PC-9 (cell line): Measurements from ENCODE around the gene TSPAN31. TPM values are rescaled to one million over a fixed set of nuclear protein-coding genes. Genes with fewer than 3 reads are reported as not detected.
A peak's percentile ranks its signal among the peaks of the same experiment; 100 is the strongest.

Experiments used
- BruUV-seq: library from RNA; stranded (reverse); fragments of 400-500 nt; replicated peaks from 2 replicates; lab custom pipeline; 2021; lab: Mats Ljungman, UMichigan
- CTCF ChIA-PET: fragments of 300-600 bp; sonication (Branson Sonifier 250); formaldehyde crosslinking; loops from one replicate; lab custom pipeline; 2022; ENCODE audit warnings: antibody characterized with exemption; lab: Charles Lee
- POLR2A ChIA-PET: fragments of 300-600 bp; sonication (Branson Sonifier 250); formaldehyde crosslinking; loops from one replicate; lab custom pipeline; 2022; ENCODE audit warnings: antibody characterized with exemption; ENCODE audit not compliant: unreplicated experiment; lab: Charles Lee
- DNase-seq, 2 experiments: peaks; one replicate each; pipeline versions ENCODE4 v3.0.0 to v3.0.0-alpha.2; 2015 to 2022; ENCODE audit warnings: mixed read lengths in 1 of 2
- H2AFZ ChIP-seq: fragments of 200-600 bp; sonication (generic); 2 replicates; pipeline ENCODE4 v1.8.1; 2017; ENCODE audit warnings: antibody characterized with exemption
- H3F3A ChIP-seq: fragments of 200-600 bp; sonication (generic); 2 replicates; pipeline ENCODE4 v1.8.1; 2017; ENCODE audit warnings: antibody characterized with exemption, mild to moderate bottlenecking, low read depth; ENCODE audit not compliant: insufficient read depth
- H3K27ac ChIP-seq: fragments of 200-600 bp; sonication (generic); 2 replicates; pipeline ENCODE4 v1.6.1; 2016; ENCODE audit warnings: mixed run types
- H3K27me3 ChIP-seq: fragments of 200-600 bp; sonication (generic); 2 replicates; pipeline ENCODE4 v1.6.1; 2016; ENCODE audit warnings: low read depth, mixed run types; ENCODE audit not compliant: insufficient read depth
- H3K36me3 ChIP-seq: fragments of 200-600 bp; sonication (generic); 2 replicates; pipeline ENCODE4 v1.6.1; 2016; ENCODE audit warnings: low read depth, mixed run types
- H3K4me1 ChIP-seq: fragments of 200-600 bp; sonication (generic); replicated peaks from 2 replicates; pipeline ENCODE4 v1.6.1; 2016; ENCODE audit warnings: mixed run types; ENCODE audit not compliant: insufficient read depth
- H3K4me2 ChIP-seq: fragments of 200-600 bp; sonication (generic); 2 replicates; pipeline ENCODE4 v1.6.1; 2017; ENCODE audit warnings: mixed run types
- H3K4me3 ChIP-seq: fragments of 200-600 bp; sonication (generic); 2 replicates; pipeline ENCODE4 v1.6.1; 2016; ENCODE audit warnings: mixed run types
- H3K79me2 ChIP-seq: fragments of 200-600 bp; sonication (generic); 2 replicates; pipeline ENCODE4 v1.6.1; 2017; ENCODE audit warnings: low read depth, mixed run types
- H3K9me2 ChIP-seq: fragments of 200-600 bp; sonication (generic); 2 replicates; pipeline ENCODE4 v1.8.1; 2017; ENCODE audit warnings: mild to moderate bottlenecking; ENCODE audit not compliant: insufficient read depth
- H3K9me3 ChIP-seq: fragments of 200-600 bp; sonication (generic); 2 replicates; pipeline ENCODE4 v1.8.1; 2016; ENCODE audit warnings: low read depth; ENCODE audit not compliant: insufficient read depth
- H4K20me1 ChIP-seq: fragments of 200-600 bp; sonication (generic); 2 replicates; pipeline ENCODE4 v1.8.1; 2017; ENCODE audit not compliant: insufficient read depth
- EZH2 ChIP-seq: fragments of 200-600 bp; sonication (generic); IDR thresholded peaks from 2 replicates; pipeline ENCODE4 v1.8.0; 2017; ENCODE audit warnings: antibody characterized with exemption, low read depth
- intact Hi-C: fragments of 100-400 bp; cut with micrococcal nuclease; formaldehyde crosslinking; loops from one replicate; pipeline ENCODE4 v1.10.0; 2022; ENCODE audit not compliant: unreplicated experiment
- total RNA-seq: library from RNA; stranded (reverse); gene quantifications from 2 replicates; pipeline ENCODE4 v1.2.3, GENCODE V29; 2021
- TF ChIP-seq, protein P1 (sequence below): fragments of 200-600 bp; sonication (generic); conservative IDR thresholded peaks from 2 replicates; pipeline ENCODE4 v1.6.1; 2017; ENCODE audit warnings: mixed run types, antibody characterized with exemption, mild to moderate bottlenecking, moderate library complexity

The TSPAN31 gene
- total RNA-seq, 1 experiment from 2014 or later: 18.2 TPM

- Histone ChIP-seq H3K36me3 (no peaks in the 10 kb centered on the region), H3K27ac (no peak overlapping the region), H3K4me3 (peak overlapping the region; percentile 80; the same call in 1 of the 2 replicates), H3K4me2 (peak overlapping the region; percentile 78), H3F3A (no peaks in the 10 kb centered on the region), H3K9me3 (no peaks in the 10 kb centered on the region), H3K79me2 (no peaks in the 10 kb centered on the region), H3K9me2 (no peaks in the 10 kb centered on the region), H3K4me1 (no peaks in the 10 kb centered on the region), H2AFZ (peak overlapping the region; percentile 98; the same call in 1 of the 2 replicates), H3K27me3 (peaks cover 2% of the 10 kb centered on the region; the same call in 1 of the 2 replicates), H4K20me1 (no peaks in the 10 kb centered on the region)
- ChIA-PET CTCF (interaction anchor here (0.7 to 1.0 kb wide), 4 partner anchors 18 to 401 kb away, joined by 3 to 5 read pairs (median 4); no protein-coding TSS in a partner anchor), POLR2A (interaction anchor here (0.6 to 0.7 kb wide), 3 partner anchors 10 to 215 kb away, joined by 3 read pairs; partner anchors contain the start of gene ATP23)
- intact Hi-C loops: loop anchor here (2.0 to 10.0 kb wide), 2 partner anchors 19 to 131 kb away; partner anchors contain the start of genes PIP4K2C and TSPAN31
- DNase-seq: no peak
- no peak for TF ChIP-seq EZH2
- TF ChIP-seq, protein P1, sequence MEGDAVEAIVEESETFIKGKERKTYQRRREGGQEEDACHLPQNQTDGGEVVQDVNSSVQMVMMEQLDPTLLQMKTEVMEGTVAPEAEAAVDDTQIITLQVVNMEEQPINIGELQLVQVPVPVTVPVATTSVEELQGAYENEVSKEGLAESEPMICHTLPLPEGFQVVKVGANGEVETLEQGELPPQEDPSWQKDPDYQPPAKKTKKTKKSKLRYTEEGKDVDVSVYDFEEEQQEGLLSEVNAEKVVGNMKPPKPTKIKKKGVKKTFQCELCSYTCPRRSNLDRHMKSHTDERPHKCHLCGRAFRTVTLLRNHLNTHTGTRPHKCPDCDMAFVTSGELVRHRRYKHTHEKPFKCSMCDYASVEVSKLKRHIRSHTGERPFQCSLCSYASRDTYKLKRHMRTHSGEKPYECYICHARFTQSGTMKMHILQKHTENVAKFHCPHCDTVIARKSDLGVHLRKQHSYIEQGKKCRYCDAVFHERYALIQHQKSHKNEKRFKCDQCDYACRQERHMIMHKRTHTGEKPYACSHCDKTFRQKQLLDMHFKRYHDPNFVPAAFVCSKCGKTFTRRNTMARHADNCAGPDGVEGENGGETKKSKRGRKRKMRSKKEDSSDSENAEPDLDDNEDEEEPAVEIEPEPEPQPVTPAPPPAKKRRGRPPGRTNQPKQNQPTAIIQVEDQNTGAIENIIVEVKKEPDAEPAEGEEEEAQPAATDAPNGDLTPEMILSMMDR: no peak
- no TSS peak for BruUV-seq
These were observed 19.0 kb upstream of the TSPAN31 start for GRCh38 chr12:57725851-57726150.

DNA sequence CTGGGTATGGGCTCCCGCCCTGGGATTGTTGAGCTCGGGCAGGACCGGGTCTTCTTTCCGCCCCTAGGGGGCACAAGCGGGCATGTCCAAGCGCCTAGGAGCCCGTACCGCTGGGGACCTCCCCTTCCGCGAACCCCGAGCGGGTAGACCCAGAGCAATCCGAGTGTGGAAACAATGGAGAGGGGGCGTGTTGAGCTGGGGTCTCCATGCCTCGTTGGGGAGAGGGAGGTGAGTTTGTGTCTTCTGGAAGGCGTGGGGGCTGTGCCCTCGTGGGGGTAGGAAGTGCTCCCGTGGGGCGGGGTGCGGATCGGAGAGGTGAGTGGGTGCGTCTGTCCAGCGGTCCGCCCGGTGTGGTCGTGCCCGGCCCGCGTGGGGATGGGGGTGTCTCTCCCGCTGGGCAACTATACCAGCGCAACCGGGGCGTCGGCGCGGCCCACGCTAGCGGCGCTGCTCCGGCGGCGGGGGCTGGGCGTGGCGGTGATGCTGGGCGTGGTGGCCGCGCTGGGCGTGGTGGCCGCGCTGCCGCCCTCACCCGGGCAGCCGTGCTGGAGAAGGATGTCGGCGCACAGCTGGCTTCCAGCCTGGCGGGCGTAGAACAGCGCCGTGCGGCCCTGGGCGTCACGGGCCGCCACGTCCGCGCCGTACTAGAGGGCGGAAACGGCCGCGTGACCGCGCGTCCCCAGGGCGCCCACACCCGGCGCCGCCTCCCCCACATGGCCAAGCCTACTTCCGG is 18.5 kb upstream of the TSPAN31 start:
- H3K79me2 ChIP-seq: no peaks in the 10 kb centered on the region
- no peak for TF ChIP-seq EZH2
- TF ChIP-seq, protein P1: peak; percentile 89
- H3K36me3 ChIP-seq: no peaks in the 10 kb centered on the region
- H3K9me2 ChIP-seq: no peaks in the 10 kb centered on the region
- no peaks in the 10 kb centered on the region for H3K9me3 ChIP-seq
- no peak overlapping the region for H3K27ac ChIP-seq
- H3K4me3 ChIP-seq: peak overlapping the region; percentile 80
- no peaks in the 10 kb centered on the region for H3K4me1 ChIP-seq
- intact Hi-C loops: loop anchor here (2.0 to 10.0 kb wide), 2 partner anchors 18 to 132 kb away; partner anchors contain the start of genes PIP4K2C and TSPAN31
- ChIA-PET POLR2A (interaction anchor here (0.5 to 0.7 kb wide), 6 partner anchors 10 to 215 kb away, joined by 3 to 13 read pairs (median 3); partner anchors contain the start of genes ATP23, CTDSP2 and TSPAN31), CTCF (interaction anchor here (0.6 to 1.0 kb wide), 5 partner anchors 18 to 1439 kb away, joined by 3 to 5 read pairs (median 3); no protein-coding TSS in a partner anchor)
- DNase-seq: peak; percentile 58 to 85
- H3F3A ChIP-seq: no peaks in the 10 kb centered on the region
- H2AFZ ChIP-seq: peak overlapping the region; percentile 98
- peak overlapping the region; percentile 78 for H3K4me2 ChIP-seq
- H3K27me3 ChIP-seq: peaks cover 7% of the 10 kb centered on the region; the same call in 1 of the 2 replicates
- TSS peak; percentile 77 for BruUV-seq
- H4K20me1 ChIP-seq: no peaks in the 10 kb centered on the region

- intact Hi-C loops: loop anchor here (2.0 to 10.0 kb wide), 2 partner anchors 18 to 132 kb away; partner anchors contain the start of genes PIP4K2C and TSPAN31
- no peak overlapping the region; the same call in 1 of the 2 replicates for H2AFZ ChIP-seq
- POLR2A ChIA-PET: no interaction called here
These were observed 17.7 kb upstream of the TSPAN31 start for GRCh38 chr12:57726884-57727757.

More at GRCh38 chr12:57726884-57727757, 17.7 kb upstream of the TSPAN31 start:
- BruUV-seq: TSS peak; percentile 21
- Histone ChIP-seq H3K4me3 (peak overlapping the region; percentile 80; the same call in 1 of the 2 replicates), H3K9me3 (no peaks in the 10 kb centered on the region), H3K4me1 (no peaks in the 10 kb centered on the region), H3K36me3 (no peaks in the 10 kb centered on the region), H3F3A (no peaks in the 10 kb centered on the region), H3K4me2 (peak overlapping the region; percentile 78), H3K27ac (no peak overlapping the region), H3K9me2 (no peaks in the 10 kb centered on the region), H3K79me2 (no peaks in the 10 kb centered on the region), H3K27me3 (peaks cover 9% of the 10 kb centered on the region; the same call in 1 of the 2 replicates), H4K20me1 (no peaks in the 10 kb centered on the region)
- TF ChIP-seq EZH2: no peak
- TF ChIP-seq, protein P1: no peak
- DNase-seq: no peak
- CTCF ChIA-PET: no interaction called here
